DMS79 treated with DMSO at 0.1 percent for 48 hours (cell line): ENCODE results near the gene ORAI3.

ENCODE experiments used
- DNase-seq: peaks from one replicate; lab custom pipeline; 2025; lab: John Stamatoyannopoulos, UW

The ORAI3 gene

GRCh38 chr16:30948667-30949649, at the start of gene ORAI3:
Gene ORAI3 (plus strand): TSS chr16:30949068. CDS start chr16:30949290, 222 bp downstream.
- peak; percentile 29 for DNase-seq

GRCh38 chr16:30899794-30900193, 49.1 kb upstream of the ORAI3 start:
- DNase-seq: no peak

- no peak for DNase-seq
These were observed 48.3 kb upstream of the ORAI3 start for GRCh38 chr16:30900588-30900987.

- no peak for DNase-seq
These were observed 47.5 kb upstream of the ORAI3 start for GRCh38 chr16:30901201-30902028.

GRCh38 chr16:30902029-30902972, 46.6 kb upstream of the ORAI3 start:
- peak; percentile 9 for DNase-seq

GRCh38 chr16:30903002-30903401, 45.9 kb upstream of the ORAI3 start:
- no peak for DNase-seq

GRCh38 chr16:30903596-30903995, 45.3 kb upstream of the ORAI3 start:
- DNase-seq: no peak

- DNase-seq: no peak
These were observed 44.6 kb upstream of the ORAI3 start for GRCh38 chr16:30904114-30904780.

GRCh38 chr16:30907064-30907463, 41.8 kb upstream of the ORAI3 start:
- DNase-seq: no peak

- DNase-seq: no peak
These were observed 38.3 kb upstream of the ORAI3 start for GRCh38 chr16:30910427-30911029.

GRCh38 chr16:30912794-30913412, 36.0 kb upstream of the ORAI3 start:
- DNase-seq: no peak

- no peak for DNase-seq
These were observed 34.0 kb upstream of the ORAI3 start for GRCh38 chr16:30914830-30915229.

GRCh38 chr16:30918614-30919013, 30.3 kb upstream of the ORAI3 start:
- no peak for DNase-seq

- no peak for DNase-seq
These were observed 28.0 kb upstream of the ORAI3 start for GRCh38 chr16:30920891-30921290.

- DNase-seq: no peak
These were observed 27.5 kb upstream of the ORAI3 start for GRCh38 chr16:30921459-30921747.

- peak; percentile 94 for DNase-seq
These were observed 27.0 kb upstream of the ORAI3 start for GRCh38 chr16:30921748-30922419.

- DNase-seq: peak; percentile 99
These were observed 26.4 kb upstream of the ORAI3 start for GRCh38 chr16:30922420-30922959.

- DNase-seq: peak; percentile 99
These were observed 25.8 kb upstream of the ORAI3 start for GRCh38 chr16:30922960-30923535.

GRCh38 chr16:30923554-30924075, 25.3 kb upstream of the ORAI3 start, which contains the start of gene FBXL19:
Gene FBXL19 (plus strand): TSS chr16:30923572. CDS start chr16:30925755, 2,183 bp downstream.
- no peak for DNase-seq
